IPS-NIHi11 (cell line): ENCODE data around the gene PTCH1.

Experiments used
- DNase-seq: peaks from one replicate; pipeline ENCODE4 v3.0.0; 2012; ENCODE audit warnings: mixed read lengths, low spot score

The PTCH1 gene

DNA sequence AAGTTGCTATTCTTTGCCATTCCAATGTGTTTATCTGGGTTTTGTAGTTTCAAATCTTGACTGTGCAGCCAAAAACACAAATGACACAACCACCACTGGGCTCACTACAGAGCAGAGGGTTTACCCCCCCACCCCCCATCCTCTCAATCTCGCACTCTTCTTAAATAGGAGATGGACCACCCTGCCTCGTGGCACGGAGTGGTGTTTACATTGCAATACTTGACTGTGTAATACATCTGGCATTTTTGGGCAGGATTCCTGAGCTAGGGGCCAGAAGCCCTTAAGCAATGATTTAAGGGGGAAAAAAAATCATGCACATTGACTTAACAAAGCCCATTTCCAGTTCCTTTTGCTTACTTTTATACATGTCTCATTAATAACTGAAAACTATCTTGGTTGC is 19.0 kb downstream of the PTCH1 start:
- no peak for DNase-seq

DNA sequence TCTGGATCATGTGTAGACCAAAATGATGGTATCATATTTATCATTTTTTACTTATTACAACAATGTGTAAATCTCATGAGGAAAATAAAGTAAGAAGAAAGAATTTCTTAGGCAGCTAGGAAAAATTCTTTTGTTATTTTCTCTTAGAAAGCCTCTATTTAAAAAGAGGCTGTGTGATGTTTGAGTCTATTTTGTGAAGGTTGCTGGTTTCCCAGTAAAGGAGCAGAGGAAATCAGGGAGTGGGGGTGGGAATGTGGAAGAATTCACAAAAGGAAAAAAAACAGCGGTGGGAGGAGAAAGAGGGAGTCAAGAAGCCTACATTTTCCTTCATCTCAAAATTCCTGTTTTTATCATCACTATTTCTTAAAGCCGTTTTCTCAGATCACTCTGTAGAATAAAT is 20.1 kb downstream of the PTCH1 start:
- DNase-seq = no peak

DNA sequence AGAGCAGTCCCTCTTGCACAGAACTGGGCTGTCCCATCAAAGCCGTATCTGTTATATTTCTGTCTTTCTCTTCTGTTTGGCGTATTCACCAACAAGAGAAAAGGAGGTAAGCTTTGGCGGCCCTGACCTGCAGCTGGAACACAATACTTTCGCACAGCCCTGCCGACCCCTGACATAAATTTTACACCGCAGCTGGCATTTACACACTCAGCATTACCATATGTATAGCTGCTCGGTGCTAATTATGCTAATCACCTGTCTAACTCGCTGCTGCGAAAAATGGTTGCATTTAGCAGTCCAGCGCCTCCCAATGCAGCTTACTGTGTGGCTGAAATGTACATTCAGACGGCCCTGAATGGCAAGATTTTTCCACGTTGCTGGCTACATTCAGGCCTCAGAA is 20.8 kb downstream of the PTCH1 start:
- no peak for DNase-seq

DNA sequence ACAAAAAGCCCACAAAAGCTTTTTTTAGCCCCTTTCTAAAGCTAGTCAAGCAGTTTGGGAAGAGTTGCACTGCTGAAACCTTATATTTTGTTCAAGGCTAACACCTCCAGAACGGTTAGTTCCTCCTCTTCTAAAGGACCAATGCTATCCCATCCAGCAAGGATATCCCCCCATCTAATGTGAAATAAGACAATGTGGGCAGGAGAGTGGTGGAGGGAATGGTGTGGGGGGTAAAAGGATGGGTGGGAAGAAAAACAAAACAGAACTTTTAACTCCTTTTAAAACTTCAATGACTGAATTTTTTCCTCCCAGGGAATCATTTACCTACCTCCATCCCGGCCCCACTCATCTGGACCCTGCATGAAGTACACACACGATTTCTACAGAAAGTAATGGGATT is 21.2 kb downstream of the PTCH1 start:
- DNase-seq = no peak

DNA sequence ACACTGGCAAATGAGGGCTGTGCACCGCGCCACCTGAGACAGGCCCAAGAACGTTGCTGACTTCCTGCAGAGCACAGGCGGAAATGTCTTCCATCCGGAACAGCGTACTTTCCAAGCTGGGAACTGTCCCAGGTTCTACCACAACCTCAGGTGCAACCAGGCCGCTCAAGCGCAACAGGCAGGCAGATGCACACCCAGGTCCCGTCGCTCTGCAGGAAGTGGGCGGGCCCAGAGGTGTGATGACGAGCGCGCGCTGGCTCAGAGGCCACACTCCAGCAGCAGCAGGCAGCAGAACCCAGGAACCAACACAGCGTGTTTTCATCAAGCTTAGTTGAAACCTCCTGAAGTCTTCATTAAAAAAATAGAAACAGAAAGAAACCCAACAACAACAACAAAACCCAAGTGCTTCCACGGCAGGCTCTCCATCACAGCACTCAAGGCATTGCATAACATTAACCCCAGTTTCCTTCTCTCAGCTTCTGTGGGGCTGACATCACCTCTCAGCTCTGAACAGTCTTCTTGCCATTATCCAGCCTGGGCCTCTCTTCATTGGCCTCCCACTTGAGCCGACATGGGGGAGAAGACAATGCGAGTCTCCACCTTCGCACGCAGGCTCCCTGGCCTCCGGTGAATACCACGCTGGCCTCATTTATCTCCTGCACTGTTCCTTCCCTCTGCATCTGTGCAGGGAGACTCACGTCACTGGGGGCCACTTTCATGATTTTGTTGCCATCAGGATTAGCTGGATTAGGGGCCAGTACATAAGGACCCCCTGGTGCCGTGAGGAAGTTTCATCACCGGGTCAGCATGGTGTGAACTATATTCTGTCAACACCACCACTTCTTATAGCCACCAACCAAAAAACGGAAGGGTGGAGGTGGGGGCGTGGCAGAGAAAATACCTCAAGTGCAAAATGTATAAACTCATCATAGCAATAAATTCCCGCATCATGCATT is 22.1 kb downstream of the PTCH1 start:
- peak; percentile 61 for DNase-seq

DNA sequence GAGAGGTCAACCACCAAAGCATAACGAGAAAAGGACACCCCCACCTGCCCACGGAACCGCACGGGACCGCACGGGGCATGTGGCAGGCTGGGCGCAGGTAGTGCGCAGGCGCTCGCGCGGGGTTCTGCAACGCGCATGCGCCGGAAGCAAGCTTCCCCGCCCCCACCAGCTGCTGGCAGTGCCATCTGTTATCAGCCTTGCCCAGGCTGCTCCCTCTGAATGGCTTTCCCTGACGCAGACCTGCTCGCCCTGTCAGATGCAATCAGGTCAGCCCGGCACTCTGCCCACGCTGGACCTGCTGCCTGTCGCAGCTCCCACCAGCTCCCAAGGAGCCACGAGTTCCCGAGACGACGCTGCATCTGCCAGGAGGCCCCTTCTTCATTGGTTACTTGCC is 22.8 kb downstream of the PTCH1 start:
- no peak for DNase-seq

DNA sequence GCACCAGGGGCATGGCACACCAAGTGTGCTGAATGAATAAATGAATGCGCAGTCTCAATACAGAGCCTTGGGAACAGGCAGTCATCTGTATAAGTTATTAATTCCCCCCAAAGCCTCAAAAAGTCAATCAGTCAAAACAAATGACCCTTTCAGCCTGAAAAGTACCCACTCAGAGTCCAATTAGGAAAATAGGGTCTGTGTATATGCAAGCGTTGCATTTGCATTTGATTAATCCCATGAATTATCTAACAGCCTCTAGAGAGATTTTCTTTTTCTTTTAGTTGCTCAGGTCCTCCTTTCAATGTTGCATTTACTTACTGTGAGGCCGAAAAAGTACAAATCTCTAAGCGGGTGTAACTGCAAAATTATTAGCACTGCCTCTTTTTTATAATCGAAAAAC is 23.4 kb downstream of the PTCH1 start:
- DNase-seq = no peak

DNA sequence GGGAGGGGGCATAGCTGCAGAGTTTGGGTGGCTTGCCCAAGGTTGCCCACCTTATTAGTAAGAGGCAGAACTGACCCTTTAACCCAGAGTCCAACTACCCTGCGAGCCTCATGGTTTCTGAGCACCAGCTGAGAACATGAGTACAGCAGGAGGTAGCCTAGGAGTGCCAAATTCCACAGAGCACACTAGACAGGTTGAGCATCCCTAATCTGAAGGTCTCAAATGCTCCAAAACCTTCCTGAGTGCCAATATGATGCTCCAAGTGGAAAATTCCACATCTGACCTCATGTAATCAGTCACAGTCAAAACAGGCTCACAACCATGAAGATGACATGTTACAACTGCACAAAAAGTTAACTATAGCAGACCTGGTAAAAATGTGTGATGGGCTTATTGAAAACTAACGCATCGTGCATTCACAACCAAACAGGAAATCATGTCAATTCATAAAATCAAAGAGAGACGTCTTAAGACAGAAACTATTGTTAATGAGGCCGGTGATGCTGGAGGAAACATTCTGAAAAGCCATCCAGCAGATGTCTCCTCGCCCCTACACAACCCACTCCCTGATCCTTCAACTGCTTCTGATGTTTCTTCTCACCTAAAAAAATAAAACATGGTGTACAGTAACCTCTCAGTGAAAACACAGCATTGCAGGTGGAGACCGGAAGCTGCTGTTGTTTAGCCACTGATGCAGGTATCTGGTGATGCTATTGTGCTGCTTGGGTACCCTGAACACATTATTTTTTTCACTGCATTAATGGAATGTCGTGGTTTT is 25.0 kb downstream of the PTCH1 start:
- DNase-seq = no peak

DNA sequence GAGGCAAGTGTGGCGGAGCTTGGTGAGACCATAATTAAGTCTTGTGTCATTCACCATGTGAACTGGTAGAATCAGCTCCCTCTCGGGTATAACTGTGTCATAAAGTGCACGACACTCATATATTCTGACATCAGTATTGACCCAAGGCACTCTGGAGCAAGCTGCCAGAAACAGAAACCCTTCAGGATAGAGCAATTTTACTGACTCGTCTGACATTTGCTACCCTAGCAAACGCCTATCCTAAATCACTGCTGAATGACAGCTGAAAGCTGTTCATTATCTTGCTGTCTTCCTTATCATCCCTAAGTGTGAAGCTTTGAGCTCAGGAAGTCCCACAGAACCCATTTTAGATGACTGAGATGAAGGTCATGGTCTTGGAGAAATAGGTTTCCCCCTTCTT is 27.8 kb downstream of the PTCH1 start:
- DNase-seq = no peak

DNA sequence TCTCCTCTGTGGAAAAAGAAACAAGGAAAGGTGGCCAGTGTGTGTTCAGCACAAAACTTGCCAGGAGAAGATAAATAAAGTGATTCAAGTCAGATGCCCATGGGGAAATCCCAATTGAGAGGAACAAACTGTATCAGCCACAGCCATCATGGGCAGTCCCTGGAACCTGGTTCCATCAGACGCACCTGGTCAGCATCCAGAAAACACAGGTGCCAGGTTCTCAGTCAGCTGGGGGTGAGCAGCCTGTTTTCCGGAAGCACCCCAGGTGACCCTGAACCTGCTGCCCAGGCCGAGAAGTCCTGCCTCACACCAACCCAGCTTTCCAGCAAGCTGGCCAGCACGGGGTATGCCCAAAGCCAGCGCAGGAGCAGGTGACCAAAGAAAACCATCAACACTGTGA is 30.5 kb downstream of the PTCH1 start:
- no peak for DNase-seq

DNA sequence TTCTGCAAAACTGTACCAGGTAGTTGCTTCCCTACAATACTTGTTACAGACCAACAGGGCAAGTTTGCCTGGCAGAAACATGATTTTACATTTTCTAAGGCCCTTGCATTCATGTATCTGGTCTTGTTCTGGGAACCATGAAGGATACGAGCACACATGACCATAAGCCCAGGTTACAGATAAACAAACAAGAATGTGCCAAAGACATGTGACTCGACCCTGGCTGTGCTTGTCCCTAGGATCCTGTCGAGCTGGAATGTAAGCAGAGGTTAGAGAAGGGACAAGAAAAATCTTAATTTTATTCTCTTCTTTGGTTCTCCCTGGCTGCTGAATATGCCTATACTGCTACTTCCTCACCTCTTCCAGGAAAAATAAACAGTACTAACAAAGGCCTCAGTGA is 32.5 kb downstream of the PTCH1 start:
- DNase-seq = no peak

DNA sequence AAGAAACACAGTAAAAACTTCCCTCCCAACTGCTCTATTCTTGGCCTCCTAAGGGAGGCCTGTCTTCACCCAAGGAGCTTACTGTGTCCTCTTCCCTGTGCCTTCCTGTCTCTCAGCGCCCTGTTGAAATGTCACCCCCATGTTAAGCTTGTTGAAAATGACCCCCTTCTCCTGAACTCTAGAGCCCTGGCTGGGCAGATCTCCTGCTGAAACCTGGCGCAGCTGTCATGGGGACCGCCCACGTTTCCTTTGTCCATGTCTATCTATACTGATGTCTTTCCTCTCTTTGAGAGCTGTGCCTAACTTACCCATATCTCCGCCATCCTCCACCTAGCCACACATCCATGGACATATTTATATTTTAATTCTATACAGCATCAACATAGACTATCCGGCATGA is 33.3 kb downstream of the PTCH1 start:
- DNase-seq = no peak

DNA sequence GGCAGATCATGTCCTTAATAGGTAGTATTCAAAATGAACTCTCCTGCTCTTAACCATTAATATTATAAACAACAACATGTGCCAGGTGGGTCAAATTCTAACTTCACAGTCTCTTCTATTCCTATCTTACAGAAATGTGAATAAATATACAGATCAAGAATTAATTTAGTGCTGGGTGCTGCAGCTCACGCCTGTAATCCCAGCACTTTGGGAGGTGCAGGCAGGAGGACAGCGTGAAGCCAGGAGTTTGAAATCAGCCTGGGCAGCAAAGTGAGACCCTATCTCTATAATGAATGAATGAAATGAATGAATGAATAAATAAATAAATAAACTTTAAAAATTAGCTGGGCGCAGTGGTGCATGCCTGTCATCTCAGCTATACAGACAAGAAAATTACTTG is 34.1 kb downstream of the PTCH1 start:
- DNase-seq = no peak

DNA sequence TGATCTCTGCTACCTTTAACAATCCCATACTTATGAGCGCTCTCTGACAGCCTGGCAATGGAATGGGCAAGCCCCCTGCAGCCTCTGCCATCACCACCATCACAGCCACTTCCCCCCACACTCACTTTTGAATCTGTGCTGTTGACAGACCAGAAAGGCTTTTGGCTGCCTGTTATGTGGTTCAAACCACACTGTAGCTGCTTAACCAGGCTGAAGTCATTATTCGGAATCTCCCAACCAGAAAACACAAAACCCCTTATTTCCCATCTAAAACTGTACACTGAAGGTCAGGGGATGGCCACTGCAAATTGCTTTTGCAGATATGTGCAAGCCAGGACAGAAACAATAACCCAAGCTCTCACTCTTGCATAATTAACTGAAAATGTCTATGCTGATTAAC is 35.8 kb downstream of the PTCH1 start:
- no peak for DNase-seq

DNA sequence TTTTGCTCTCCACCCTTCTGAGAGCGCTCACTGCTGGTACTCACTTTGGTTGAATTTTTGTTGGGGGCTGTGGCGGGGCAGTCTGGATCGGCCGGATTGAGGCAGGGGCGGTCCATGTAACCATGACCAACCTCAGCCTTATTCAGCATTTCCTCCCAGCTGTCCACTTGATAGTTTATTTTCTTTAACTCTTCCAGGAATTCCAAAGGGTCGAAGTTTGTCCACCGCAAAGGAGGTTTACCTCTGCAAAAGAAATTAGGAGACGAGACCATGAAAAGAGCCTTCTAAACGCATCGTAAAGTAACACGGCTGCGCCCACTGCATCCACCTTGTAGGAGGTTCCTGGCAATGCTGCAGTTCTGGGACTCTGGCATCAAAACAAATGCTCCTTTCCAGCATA is 36.4 kb downstream of the PTCH1 start:
- no peak for DNase-seq

DNA sequence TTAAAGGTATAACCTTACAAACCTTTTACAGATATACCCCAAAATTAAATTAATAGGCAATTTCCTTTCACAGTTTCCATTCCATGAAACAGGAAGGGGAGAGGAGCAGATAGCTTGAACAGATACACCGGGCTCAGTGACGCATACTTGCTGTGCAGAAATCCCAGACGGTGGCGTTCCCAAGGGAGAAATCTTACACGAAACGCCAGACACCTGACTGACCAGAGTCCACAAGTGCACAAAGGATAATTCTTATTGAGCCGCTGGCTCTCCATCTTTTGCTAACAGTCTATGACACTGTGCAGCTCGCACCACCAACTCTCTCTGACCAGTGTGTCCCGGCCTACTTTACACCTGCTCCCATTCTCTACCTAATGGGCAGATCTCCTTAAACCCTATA is 37.4 kb downstream of the PTCH1 start:
- no peak for DNase-seq

DNA sequence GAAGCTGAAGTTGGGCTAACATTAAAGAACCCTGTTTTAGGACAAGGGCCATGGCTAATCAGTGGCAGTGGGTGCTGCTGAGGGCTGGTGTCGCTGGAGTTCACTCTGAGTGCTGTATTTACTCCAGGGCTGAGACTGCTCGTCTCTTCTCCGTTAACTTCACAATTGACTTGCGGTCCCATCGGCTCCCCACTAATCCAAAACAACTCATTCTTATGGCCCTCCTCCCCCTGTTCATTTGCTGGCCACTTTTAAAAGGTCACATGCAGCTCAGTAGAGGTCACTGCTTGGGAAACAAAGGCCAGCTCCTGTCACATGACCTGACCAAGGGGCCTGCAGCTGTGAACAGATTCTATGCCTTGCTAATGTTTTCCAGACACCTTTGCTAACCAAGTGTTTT is 38.4 kb downstream of the PTCH1 start:
- no peak for DNase-seq

DNA sequence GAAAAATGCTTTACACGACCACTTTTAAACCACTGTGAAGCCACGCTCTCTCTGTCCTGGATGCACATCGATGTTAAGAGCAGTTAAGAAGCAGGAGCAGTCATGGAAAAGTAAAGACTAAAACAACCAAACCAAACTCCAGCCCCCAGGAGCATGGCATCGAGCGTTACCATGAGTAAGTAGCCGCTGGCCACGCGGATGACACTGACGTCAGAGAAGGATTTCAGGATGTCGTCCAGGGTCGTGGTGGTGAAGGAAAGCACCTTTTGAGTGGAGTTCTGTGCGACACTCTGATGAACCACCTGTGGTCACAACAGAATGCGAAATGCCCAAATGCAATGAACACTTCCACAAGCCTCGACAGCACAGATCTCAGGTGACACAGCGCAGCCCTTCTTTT is 38.9 kb downstream of the PTCH1 start:
- no peak for DNase-seq

DNA sequence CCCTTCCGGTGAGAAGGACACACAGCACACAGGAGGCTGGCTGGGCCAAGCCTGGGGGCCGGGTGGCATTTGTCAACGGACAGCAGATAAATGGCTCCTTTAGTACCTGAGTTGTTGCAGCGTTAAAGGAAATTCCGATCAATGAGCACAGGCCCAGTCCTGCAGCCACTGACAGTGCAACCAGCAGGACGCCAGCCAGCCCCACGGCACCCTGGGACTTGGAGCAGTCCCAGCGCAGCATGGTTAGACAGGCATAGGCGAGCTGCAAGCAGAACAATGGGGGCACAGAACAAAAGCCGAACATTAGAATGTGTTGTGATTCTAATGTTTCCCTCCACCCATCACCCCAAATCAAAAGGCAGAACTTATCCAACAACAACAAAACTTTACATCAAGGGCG is 39.3 kb downstream of the PTCH1 start:
- DNase-seq = no peak

DNA sequence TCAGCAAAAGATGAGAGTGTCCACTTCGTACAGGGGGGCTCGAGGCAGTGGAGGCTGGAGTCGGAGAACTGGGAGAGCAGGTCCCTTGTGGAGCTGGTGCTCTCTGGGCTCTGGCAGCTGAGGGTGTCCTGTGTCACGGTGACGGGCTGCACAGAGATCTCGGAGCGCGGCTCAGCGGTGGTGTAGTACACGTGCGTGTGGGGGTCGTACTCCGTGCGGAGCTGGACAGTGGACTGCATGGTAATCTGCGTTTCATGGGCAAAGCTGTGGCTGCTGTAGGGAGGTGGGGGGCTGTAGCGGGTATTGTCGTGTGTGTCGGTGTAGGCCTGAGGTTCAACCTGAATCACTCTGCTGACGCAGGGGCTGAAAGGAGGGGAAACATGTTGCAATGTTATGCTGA is 48.0 kb downstream of the PTCH1 start:
- no peak for DNase-seq

DNA sequence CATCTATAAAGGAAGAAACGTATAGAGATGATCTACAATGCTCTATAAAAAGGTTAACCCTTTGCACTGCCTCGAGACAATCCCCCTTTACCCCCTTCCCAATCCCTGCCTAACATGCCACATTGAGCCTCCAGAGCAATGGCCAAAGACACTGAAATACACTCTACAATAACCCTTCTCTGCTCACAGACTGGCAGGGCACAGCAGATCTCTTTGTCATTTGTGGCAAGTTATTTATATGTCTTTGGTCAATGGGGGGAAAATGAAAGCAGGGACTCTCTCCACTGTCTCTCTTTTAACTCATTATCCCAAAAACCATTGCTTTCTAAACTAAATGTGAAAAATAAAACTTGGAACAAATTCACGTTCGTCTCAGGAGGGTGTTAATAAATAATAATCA is 51.7 kb downstream of the PTCH1 start:
- DNase-seq = no peak

DNA sequence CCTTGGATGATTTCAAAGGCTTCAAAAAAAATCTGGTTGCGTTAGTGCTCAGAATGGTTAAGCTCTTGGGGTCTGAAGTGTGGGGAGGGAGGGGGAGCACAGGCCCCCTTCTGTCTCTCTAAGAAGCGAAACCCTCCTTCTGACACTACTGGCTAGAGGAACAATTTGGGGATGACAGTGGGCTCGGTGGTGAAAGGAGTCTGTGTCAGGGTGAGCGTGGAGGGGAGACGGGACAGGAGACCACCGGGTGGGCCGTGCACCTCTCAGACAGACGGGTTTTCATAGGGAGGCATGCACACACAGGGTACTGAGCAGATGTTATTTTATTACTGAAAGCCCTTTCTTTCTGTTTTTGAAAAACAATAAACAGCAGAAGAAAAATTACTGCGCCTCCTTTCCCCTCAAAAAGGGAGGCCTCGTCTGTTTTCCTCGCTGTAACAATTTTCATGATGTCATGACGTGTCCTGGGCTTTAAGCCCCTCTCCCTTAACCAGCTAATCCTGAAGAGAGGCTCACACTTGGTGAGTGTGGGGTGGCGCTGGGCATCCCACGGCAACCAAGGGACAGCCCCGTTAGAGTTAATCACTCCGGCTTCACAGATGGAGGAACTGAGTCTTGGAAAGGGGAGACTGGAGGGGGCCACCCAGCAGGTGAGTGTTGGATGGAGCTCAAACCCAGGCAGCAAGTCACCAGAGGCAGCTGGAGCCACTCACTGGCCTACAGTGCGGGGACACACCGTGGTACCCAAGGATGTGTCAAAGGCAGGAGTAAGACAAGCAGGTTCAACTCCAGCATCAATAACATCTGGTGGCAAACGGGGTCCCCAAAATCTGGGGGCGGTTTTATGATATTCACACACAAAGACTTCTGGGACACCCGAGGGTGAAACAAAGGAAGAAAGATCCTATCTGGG is 53.4 kb downstream of the PTCH1 start:
- DNase-seq = no peak
